GM12874 (cell line): ENCODE results near the gene METTL27.

Source experiments
- TF ChIP-seq, protein P1 (sequence below): IDR thresholded peaks from 2 replicates; pipeline ENCODE4 v1.5.1; 2011; ENCODE audit warnings: low read depth, mild to moderate bottlenecking, control low read depth, low read length, moderate library complexity; ENCODE audit not compliant: insufficient read depth

Gene METTL27

DNA sequence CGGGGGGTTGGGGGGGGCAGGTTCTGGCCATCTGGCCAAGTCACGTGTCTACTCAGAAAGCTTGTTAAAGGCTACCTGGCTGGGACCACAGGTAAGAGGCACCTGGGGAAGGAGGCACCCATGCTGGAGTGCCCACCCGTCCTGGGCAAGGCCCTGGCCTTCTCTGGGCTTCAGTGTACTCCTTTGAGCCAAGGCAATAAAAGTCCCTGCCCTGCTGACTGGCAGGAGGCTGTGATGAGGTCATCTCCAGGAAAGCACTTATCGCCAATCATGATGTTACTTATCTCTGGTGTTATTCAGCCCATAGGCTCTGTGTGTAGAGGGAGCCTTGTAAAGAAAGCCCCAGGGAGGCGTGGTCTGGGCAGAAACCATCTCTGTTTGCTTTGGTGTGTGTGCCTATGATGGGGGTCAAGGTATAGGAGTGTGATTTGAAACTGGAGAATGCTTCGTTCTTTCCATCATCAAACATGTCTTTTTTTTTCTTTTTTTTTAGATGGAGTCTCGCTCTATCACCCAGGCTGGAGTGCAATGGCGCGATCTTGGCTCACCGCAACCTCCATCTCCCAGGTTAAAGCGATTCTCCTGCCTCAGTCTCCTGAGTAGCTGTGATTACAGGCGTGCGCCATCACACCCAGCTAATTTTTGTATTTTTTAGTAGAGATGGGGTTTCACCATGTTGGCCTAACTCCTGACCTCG lies 14.1 kb downstream of the METTL27 start:
- TF ChIP-seq, protein P1, sequence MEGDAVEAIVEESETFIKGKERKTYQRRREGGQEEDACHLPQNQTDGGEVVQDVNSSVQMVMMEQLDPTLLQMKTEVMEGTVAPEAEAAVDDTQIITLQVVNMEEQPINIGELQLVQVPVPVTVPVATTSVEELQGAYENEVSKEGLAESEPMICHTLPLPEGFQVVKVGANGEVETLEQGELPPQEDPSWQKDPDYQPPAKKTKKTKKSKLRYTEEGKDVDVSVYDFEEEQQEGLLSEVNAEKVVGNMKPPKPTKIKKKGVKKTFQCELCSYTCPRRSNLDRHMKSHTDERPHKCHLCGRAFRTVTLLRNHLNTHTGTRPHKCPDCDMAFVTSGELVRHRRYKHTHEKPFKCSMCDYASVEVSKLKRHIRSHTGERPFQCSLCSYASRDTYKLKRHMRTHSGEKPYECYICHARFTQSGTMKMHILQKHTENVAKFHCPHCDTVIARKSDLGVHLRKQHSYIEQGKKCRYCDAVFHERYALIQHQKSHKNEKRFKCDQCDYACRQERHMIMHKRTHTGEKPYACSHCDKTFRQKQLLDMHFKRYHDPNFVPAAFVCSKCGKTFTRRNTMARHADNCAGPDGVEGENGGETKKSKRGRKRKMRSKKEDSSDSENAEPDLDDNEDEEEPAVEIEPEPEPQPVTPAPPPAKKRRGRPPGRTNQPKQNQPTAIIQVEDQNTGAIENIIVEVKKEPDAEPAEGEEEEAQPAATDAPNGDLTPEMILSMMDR: no peak

DNA sequence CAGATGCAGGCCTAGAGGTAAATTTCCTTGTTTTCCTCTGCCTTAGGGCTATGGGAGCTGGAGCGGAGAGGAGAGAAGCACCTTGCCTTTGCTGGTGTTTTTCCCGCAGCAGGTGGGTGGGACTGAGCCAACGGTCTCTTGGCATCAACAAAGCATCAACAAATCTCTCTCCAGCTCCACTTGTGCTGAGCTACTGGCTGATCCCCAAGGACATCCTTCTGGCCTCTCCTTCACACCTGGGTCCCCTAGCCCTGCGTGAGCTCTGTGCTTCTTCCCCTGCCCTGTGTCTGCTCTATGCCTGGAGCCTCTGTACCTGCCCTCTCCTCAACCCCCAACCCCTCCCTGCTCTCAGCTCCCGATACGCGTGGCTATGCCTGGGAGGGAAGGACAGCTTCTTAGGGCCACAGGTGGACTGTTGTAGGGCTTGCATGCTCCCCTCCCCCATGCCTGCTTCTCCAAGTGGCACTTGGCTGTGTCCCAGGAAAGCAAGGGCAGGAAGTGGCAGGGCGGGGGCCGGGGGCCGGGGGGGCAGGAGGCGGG lies 14.7 kb downstream of the METTL27 start:
- TF ChIP-seq, protein P1: no peak

DNA sequence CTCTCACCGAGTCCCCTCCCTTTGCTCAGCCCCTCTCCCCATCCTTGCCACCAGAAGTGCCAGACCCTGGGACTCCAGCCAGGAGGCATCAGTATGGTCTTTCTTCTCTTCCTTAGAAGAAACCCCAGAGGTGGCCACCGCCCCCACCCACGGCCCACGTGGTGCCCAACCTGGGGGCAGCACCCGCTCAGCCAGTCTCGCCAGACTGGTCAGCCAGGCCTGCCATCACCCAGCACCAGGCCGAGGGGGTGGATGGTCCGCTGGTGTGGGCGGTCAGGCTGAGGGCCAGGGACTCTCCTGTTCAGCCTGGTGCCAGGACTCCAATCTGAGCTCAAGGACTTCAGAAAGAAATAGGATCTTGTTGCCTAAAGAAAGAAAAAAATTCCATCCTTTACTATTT lies 17.3 kb downstream of the METTL27 start:
- TF ChIP-seq, protein P1: no peak

DNA sequence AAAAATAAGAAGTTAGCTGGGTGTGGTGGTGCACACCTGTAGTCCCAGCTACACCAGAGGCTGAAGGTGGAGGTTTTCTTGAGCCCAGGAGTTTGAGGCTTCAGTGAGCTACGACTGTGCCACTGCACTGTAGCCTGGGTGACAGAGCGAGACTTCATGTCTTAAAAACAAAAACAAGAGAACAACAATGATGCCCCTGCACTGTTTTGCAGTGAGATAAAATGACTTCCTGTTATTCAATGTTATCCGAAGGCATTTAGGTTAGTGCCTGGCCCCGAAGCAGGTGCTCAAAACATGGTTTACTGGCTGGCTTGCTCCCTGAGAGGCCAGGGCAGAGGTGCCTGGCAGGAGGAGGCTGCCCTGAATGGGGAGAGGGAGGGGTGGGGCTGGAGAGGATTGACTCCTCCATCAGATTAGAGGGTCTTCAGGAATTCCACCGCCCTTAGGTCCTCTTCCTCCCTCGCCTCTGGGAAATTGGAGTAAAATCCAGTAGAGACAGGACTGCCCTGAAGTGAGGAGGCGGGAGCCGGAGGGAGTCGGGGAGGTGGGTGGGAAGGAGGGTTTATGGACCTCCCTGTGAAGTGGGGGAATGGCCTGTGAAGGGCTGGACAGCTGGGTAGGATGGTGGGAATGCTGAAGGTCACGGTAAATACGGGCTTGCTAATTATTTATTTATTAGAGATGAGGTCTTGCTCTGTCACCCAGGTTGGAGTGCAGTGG lies 18.3 kb downstream of the METTL27 start:
- TF ChIP-seq, protein P1: no peak

DNA sequence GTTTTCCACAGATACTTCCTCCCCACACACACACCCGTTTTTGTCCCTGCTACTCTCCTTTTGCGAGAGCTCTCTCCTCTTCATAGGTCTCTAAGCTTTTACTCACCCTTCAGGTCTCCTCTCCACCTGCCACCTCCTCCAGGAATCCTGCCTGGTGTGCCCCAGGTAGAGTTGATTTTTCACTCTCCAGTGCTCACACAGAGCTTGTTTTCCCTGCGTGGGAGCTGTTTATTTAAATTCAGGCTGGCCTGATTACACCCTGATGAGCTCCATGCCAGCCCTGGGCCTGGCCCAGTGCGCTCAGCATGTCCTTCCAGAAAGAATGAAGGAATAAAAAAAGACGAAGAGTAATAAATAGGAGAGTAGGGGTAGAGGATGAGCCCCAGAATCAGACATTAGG lies 19.1 kb downstream of the METTL27 start:
- TF ChIP-seq, protein P1: no peak

DNA sequence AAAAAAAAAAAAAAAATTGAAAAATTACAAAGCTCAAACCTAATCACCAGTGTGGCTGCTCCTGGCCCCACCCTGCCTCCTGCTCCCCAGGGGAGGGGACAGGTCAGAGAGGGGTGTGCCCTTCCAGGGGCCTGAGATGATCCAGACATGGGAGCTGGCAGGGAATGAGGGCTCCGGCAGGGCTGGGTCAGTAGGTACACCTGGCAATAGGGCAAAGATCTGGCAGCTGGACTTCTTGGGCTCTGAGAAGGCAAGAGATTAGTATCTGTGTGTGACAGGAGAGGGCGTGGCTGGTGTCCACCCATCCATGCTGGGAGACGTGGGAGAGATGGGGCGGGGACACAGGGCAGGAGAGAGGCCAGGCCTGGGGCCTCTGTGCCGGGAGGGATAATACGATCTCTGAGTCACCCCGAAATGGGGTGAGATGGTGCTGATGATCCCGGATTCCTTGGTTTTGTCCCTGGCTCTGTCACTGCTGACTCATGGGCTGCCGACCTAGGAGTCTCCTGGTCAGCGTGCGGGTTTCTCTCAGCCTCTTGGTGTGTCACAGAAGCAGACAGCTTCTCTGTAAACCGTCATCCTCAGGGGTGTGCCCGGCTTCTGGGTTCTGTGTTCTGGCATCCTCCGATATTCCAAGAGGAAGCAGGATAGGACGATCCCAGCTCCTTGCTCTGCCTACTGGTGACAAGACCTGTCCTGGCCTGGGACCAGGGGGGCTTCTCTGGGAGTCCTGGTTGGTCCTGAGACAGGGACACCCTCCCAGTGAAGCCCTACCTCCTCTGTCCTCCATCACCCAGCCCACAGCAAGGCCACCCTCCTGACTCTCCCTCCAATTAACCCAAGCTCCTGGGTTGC lies 19.8 kb downstream of the METTL27 start:
- TF ChIP-seq, protein P1: no peak

DNA sequence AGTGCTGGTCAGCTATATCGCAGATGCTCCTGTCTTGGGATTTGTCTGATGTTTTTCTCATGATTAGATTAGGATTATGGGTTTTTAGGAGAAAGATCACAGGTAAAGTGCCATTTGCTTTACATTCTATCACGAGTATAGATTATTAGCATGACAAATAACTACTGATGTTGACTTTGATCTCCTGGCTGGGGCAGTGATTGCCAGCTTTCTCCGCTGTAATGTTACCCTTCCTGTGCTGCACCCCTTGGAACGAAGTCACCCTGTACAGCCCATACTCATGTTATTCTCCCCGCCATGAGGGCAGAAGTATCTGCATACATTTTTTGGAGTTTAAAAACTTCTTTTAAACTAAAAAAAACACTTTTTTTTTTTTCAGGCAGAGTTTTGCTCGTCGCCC lies 22.3 kb downstream of the METTL27 start:
- TF ChIP-seq, protein P1: no peak
